Trophoblast cell (in vitro differentiated cells and primary cell): Measurements from ENCODE around the gene IP6K1.
A peak's percentile ranks its signal among the peaks of the same experiment; 100 is the strongest.

Experiments
- DNase-seq, 2 donors: peaks; one replicate each; pipeline ENCODE4 v3.0.0-alpha.2; 2016
- H2AFZ ChIP-seq: 2 replicates; pipeline ENCODE4 v1.6.1; 2013; ENCODE audit warnings: low read length, moderate library complexity, mild to moderate bottlenecking; ENCODE audit not compliant: insufficient read depth, poor library complexity
- H2AK5ac ChIP-seq: 2 replicates; pipeline ENCODE4 v1.6.1; 2013; ENCODE audit warnings: mild to moderate bottlenecking, low read length
- H2BK120ac ChIP-seq: 2 replicates; pipeline ENCODE4 v1.6.1; 2013; ENCODE audit warnings: low read length, mild to moderate bottlenecking, moderate library complexity; ENCODE audit not compliant: insufficient read depth, poor library complexity
- H2BK12ac ChIP-seq: 2 replicates; pipeline ENCODE4 v1.6.1; 2013; ENCODE audit warnings: mild to moderate bottlenecking, low read length, moderate library complexity
- H2BK5ac ChIP-seq: 2 replicates; pipeline ENCODE4 v1.6.1; 2013; ENCODE audit warnings: low read length, low read depth, moderate library complexity, mild to moderate bottlenecking; ENCODE audit not compliant: poor library complexity
- H3K14ac ChIP-seq: 2 replicates; pipeline ENCODE4 v1.6.1; 2013; ENCODE audit warnings: mild to moderate bottlenecking, low read length
- H3K18ac ChIP-seq: 2 replicates; pipeline ENCODE4 v1.6.1; 2013; ENCODE audit warnings: mild to moderate bottlenecking, low read length
- H3K23ac ChIP-seq: 2 replicates; pipeline ENCODE4 v1.6.1; 2013; ENCODE audit warnings: low read length
- H3K27ac ChIP-seq: 2 replicates; pipeline ENCODE4 v1.5.1; 2013; ENCODE audit warnings: low read depth, mild to moderate bottlenecking, inconsistent platforms, low read length, moderate library complexity
- H3K27me3 ChIP-seq: 2 replicates; pipeline ENCODE4 v1.6.1; 2013; ENCODE audit warnings: inconsistent platforms, mild to moderate bottlenecking, low read length, moderate library complexity; ENCODE audit not compliant: insufficient read depth
- H3K36me3 ChIP-seq, 2 experiments: 1 replicate in 1 of 2; 2 replicates in 1 of 2; pipeline ENCODE4 v1.6.1; 2013; ENCODE audit warnings: low read length in 2 of 2, mild to moderate bottlenecking in 2 of 2, moderate library complexity in 1 of 2; ENCODE audit not compliant: insufficient read depth in 2 of 2, control insufficient read depth in 1 of 2
- H3K4ac ChIP-seq: 2 replicates; pipeline ENCODE4 v1.6.1; 2013; ENCODE audit warnings: low read depth, mild to moderate bottlenecking, low read length, moderate library complexity
- H3K4me1 ChIP-seq, 2 experiments: 1 replicate in 1 of 2; 2 replicates in 1 of 2; pipeline ENCODE4 v1.6.1; 2013; ENCODE audit warnings: low read length in 2 of 2, mild to moderate bottlenecking in 2 of 2, moderate library complexity in 1 of 2; ENCODE audit not compliant: insufficient read depth in 2 of 2, control insufficient read depth in 1 of 2
- H3K4me2 ChIP-seq: 2 replicates; pipeline ENCODE4 v1.6.1; 2013; ENCODE audit warnings: inconsistent platforms, mild to moderate bottlenecking, low read length, moderate library complexity
- H3K4me3 ChIP-seq: 2 replicates; pipeline ENCODE4 v1.5.1; 2013; ENCODE audit warnings: mild to moderate bottlenecking, low read depth, low read length, inconsistent platforms
- H3K79me1 ChIP-seq: one replicate; pipeline ENCODE4 v1.6.1; 2013; ENCODE audit warnings: low read length
- H3K79me2 ChIP-seq: 2 replicates; pipeline ENCODE4 v1.6.1; 2013; ENCODE audit warnings: low read length, mild to moderate bottlenecking; ENCODE audit not compliant: control insufficient read depth, insufficient read depth, poor library complexity
- H3K9ac ChIP-seq: 2 replicates; pipeline ENCODE4 v1.6.1; 2013; ENCODE audit warnings: mild to moderate bottlenecking, low read length
- H3K9me3 ChIP-seq: 2 replicates; pipeline ENCODE4 v1.6.1; 2013; ENCODE audit warnings: low read depth, mild to moderate bottlenecking, control low read depth, inconsistent platforms, low read length; ENCODE audit not compliant: insufficient read depth
- H4K12ac ChIP-seq: 2 replicates; pipeline ENCODE4 v1.6.1; 2013; ENCODE audit warnings: low read depth, mild to moderate bottlenecking, low read length, moderate library complexity
- H4K8ac ChIP-seq: 2 replicates; pipeline ENCODE4 v1.6.1; 2013; ENCODE audit warnings: low read depth, mild to moderate bottlenecking, low read length, moderate library complexity
- H4K91ac ChIP-seq: one replicate; pipeline ENCODE4 v1.6.1; 2013; ENCODE audit warnings: low read depth, mild to moderate bottlenecking, low read length, moderate library complexity
- WGBS: extraction: QIAGEN DNeasy Blood & Tissue Kit; methylation state at CpG from one replicate; pipeline ENCODE4 v1.1.7; 2013; ENCODE audit warnings: missing lambda C conversion rate; ENCODE audit not compliant: insufficient read length, insufficient coverage; ENCODE audit errors: extremely low coverage; 5-methylcytosine and 5-hydroxymethylcytosine counted together

IP6K1 gene

GRCh38 chr3:49722896-49723295 lies 63.4 kb downstream of the IP6K1 start:
- H3K4me1 ChIP-seq: peaks cover 13 to 20% of the 10 kb centered on the region in 2 experiments
- H2BK5ac ChIP-seq: no peak overlapping the region
- H3K27ac ChIP-seq: peak overlapping the region; percentile 83
- peak overlapping the region; percentile 93 for H3K14ac ChIP-seq
- peak overlapping the region; percentile 98 for H3K4me3 ChIP-seq
- peak overlapping the region; percentile 81 for H2AFZ ChIP-seq
- H3K4ac ChIP-seq: peak overlapping the region; percentile 94
- DNase-seq: no peak
- no peak overlapping the region for H3K23ac ChIP-seq
- peak overlapping the region; percentile 93 for H2AK5ac ChIP-seq
- H4K91ac ChIP-seq: peak overlapping the region; percentile 98
- H3K9ac ChIP-seq: peak overlapping the region; percentile 98
- H3K79me2 ChIP-seq: peaks cover 9% of the 10 kb centered on the region
- H2BK12ac ChIP-seq: peak overlapping the region; percentile 6
- H3K4me2 ChIP-seq: peak overlapping the region; percentile 90
- H3K9me3 ChIP-seq: peaks cover 8% of the 10 kb centered on the region
- H3K36me3 ChIP-seq: peaks cover 53 to 54% of the 10 kb centered on the region in 2 experiments
- peak overlapping the region; percentile 95 for H4K8ac ChIP-seq
- no peak overlapping the region for H3K18ac ChIP-seq
- no CpG with 5 or more reads among the region's 8 CpGs for WGBS
- peak overlapping the region; percentile 90 for H4K12ac ChIP-seq
- peaks cover 9% of the 10 kb centered on the region for H3K79me1 ChIP-seq
- peak overlapping the region; percentile 65 for H2BK120ac ChIP-seq
- H3K27me3 ChIP-seq: no peaks in the 10 kb centered on the region

GRCh38 chr3:49721896-49722781 lies 64.2 kb downstream of the IP6K1 start:
- Histone ChIP-seq H3K4me2 (no peak overlapping the region), H3K4me1 (peaks cover 13 to 20% of the 10 kb centered on the region in 2 experiments), H3K79me1 (peaks cover 9% of the 10 kb centered on the region), H3K79me2 (peaks cover 9% of the 10 kb centered on the region), H3K9me3 (peaks cover 8% of the 10 kb centered on the region), H2BK5ac (no peak overlapping the region), H3K36me3 (peaks cover 45 to 46% of the 10 kb centered on the region in 2 experiments), H3K14ac (no peak overlapping the region), H3K4ac (no peak overlapping the region), H2AFZ (no peak overlapping the region), H3K18ac (no peak overlapping the region), H3K9ac (no peak overlapping the region), H2BK120ac (no peak overlapping the region), H3K23ac (no peak overlapping the region), H4K91ac (no peak overlapping the region), H3K27ac (no peak overlapping the region), H2AK5ac (no peak overlapping the region), H4K12ac (peak overlapping the region; percentile 18), H3K27me3 (no peaks in the 10 kb centered on the region), H4K8ac (no peak overlapping the region), H3K4me3 (no peak overlapping the region), H2BK12ac (no peak overlapping the region)
- no peak for DNase-seq
- WGBS: no CpG with 5 or more reads among the region's 26 CpGs

GRCh38 chr3:49721596-49721895 lies 64.8 kb downstream of the IP6K1 start:
- Histone ChIP-seq H3K79me1 (peaks cover 9% of the 10 kb centered on the region), H3K27me3 (no peaks in the 10 kb centered on the region), H2AFZ (no peak overlapping the region), H3K4me1 (peaks cover 13 to 20% of the 10 kb centered on the region in 2 experiments), H3K4me2 (no peak overlapping the region), H3K79me2 (peaks cover 9% of the 10 kb centered on the region), H3K18ac (no peak overlapping the region), H3K4me3 (no peak overlapping the region), H3K4ac (no peak overlapping the region), H4K12ac (no peak overlapping the region), H3K23ac (no peak overlapping the region), H3K27ac (no peak overlapping the region), H3K36me3 (peaks cover 40 to 41% of the 10 kb centered on the region in 2 experiments), H2BK120ac (no peak overlapping the region), H3K14ac (no peak overlapping the region), H4K8ac (no peak overlapping the region), H3K9me3 (peaks cover 8% of the 10 kb centered on the region), H2BK5ac (no peak overlapping the region), H2BK12ac (no peak overlapping the region), H2AK5ac (no peak overlapping the region), H3K9ac (no peak overlapping the region), H4K91ac (no peak overlapping the region)
- no CpG with 5 or more reads among the region's 9 CpGs for WGBS
- DNase-seq: no peak

- H3K23ac ChIP-seq: no peak overlapping the region
- no peak overlapping the region for H3K9ac ChIP-seq
- no peak overlapping the region for H3K4ac ChIP-seq
- no peaks in the 10 kb centered on the region for H3K27me3 ChIP-seq
- H3K9me3 ChIP-seq: peaks cover 8% of the 10 kb centered on the region
- no peak overlapping the region for H2AK5ac ChIP-seq
- H4K91ac ChIP-seq: no peak overlapping the region
- H3K18ac ChIP-seq: no peak overlapping the region
- peaks cover 13 to 20% of the 10 kb centered on the region in 2 experiments for H3K4me1 ChIP-seq
- H2BK12ac ChIP-seq: no peak overlapping the region
- no peak for DNase-seq
- no peak overlapping the region for H2AFZ ChIP-seq
- no peak overlapping the region for H4K8ac ChIP-seq
- H2BK5ac ChIP-seq: no peak overlapping the region
- H3K79me2 ChIP-seq: peaks cover 9% of the 10 kb centered on the region
- no peak overlapping the region for H3K27ac ChIP-seq
- peaks cover 38 to 41% of the 10 kb centered on the region in 2 experiments for H3K36me3 ChIP-seq
- no peak overlapping the region for H3K4me2 ChIP-seq
- WGBS: no CpG with 5 or more reads among the region's 4 CpGs
- H3K14ac ChIP-seq: no peak overlapping the region
- no peak overlapping the region for H2BK120ac ChIP-seq
- H3K79me1 ChIP-seq: peaks cover 9% of the 10 kb centered on the region
- H4K12ac ChIP-seq: no peak overlapping the region
- peak overlapping the region; percentile 9 for H3K4me3 ChIP-seq
Measured at GRCh38 chr3:49720855-49721595, 65.3 kb downstream of the IP6K1 start.
